ENCODE measurements around the gene XIRP1.

The XIRP1 gene

DNA sequence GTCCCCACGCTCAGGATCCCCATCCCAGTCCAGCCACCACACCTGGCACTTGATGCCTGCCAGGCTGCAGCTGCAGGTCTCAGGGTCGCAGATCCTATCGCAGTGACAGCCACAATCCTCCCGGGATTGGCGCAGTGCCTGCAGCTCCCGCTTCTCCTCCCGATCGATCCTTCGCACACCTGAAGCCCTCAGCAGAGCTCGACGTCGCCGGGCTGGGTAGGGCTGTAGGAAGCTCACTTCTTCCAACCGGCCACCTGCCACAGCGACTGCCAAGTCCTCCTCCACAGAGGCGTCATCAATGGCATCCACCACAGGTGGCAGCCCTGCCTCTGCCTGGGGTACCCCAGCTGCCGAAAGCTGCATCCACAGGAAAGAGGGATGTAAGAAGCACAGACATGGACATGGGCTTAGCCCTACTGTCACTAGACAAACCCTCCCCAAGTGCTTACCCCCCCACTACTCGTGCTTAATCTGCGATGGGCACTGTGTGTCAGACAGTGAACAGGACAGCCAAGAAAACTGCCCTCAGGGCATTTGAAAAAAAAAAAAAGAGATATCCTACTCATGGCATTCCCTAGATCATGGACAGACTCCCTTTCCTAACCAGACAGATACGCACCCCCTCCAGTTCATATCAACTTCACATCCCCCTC lies 48.2 kb downstream of the XIRP1 start:
- DNase-seq (ENCODE audit: low spot score): no peak

DNA sequence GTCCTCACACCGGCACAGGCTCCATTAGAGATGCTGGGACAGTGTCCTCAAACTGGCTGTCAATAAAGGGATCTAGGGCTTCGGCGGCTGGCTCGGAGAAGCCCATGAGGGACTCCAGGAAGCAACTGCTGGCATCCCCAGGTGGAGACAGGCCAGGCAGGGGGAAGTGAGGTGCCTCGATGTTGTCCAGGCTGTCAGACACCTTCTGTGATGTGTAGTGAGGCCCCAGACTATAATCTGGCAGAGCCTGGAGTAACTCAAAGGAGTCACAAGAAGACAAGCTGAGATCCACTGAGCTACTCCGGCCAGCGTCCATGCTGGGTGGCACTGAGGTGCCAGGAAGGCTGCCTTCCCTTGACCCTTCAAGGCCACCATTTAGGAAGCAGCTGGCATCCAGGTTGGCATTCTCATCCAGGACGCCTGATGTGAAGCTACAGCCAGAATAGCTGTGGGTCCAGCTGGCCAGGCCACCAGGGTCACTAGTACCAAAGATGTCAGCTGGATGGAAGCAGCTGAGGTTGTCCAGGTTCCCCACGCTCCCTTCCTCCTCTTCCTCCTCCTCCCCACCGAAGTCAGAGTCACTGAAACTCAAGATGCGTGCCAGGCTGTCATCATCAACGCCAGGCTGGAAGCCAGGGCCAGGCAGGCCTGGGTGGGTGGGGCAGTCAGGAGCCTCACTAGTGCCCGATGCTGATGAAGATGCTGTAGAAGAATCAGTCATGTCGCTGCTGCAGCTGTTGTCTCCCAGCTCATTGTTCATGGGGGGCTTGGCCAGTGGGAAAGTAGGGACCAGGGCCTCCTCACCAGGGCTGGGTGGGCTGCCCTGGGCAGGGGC lies 49.1 kb downstream of the XIRP1 start:
- no peak for DNase-seq (ENCODE audit: low spot score)

DNA sequence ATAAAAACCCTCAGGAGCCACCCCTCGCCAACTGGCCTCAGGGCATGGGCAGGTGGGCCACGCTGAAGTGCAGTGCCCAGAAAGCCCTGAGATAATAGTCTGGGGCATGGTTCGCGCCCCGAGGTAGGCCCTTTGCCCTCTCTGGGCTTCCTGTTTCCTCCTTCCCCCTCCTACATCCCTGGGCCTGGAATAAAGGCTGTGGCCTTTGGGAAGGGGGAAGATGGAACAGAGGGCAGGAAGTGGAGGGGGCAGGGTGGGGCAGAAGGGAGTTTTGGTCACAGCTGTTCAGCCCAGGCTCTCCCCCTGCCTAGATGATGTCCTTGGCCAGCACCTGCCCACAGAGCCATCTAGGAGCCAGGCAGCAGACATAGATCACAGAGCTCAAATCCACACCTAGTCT lies 50.3 kb downstream of the XIRP1 start:
- DNase-seq (ENCODE audit: low spot score): no peak

DNA sequence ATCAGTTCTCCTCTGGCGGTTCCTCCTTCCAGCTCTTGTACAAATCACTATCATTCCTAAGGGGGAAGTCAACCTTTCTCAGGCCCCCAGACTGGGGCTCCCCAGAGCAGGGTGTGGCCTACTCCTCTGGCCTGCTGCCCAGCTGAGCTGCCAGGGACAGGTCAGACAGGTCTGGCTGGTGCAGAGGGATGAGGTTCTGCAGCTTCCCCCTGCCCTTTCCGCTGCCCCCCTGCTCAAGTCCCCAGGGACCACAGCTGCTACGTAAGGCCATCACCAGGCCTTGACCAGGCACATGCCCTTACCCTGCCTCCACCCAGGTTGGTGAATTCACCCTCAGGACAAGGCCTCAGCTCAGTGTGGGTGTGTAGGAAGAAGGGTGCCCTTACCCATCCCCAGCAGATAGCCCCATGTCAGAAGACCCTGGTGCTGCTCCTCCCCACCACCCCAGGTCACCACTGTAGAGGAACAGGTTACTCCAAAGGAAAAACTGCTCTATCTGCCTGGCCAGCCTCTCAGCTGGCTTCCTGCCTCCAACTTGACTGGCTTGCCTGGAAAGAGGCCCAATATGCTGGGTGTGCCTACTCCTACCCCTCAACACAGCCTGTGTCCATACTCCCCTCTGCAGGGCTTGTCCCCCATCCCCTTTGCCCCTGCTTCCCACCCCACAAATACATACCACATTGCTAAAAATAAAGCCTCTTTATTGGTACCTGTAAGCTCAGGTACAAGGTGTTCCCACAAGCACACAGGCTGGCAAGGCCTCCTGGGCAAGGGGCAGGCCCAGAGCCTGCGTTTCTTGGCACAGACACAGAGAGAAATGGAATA lies 51.0 kb downstream of the XIRP1 start:
- no peak for DNase-seq (ENCODE audit: low spot score)

DNA sequence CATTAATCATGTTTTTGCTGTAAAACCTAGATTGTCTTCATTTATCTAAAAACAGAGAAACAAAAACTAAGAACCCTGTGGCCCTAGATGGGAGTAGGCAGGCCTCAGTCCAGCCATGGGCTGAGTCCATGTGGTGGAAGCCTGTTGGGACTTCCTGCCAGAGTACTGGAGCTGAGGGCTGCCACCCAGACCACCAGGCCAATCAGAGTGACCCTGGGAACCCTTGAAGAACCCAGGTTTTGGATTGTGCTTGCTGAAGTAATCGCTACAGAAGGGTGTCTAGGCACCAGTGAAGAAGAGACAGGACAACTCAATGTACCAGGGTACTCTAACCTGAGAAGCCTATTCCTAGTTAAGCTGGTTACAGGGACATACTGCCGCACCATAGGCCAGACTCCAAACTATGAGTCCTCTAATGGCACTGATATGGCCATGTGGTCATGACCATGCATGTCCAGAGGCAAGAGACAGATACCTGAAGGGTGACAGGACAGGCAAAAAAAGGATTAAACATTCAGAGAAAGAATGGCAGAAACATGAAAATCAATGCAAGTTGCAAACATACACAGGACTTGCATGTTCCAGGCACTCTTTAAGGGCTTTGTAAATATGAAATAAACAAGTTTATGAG lies 51.9 kb downstream of the XIRP1 start:
- DNase-seq (ENCODE audit: low spot score): no peak

DNA sequence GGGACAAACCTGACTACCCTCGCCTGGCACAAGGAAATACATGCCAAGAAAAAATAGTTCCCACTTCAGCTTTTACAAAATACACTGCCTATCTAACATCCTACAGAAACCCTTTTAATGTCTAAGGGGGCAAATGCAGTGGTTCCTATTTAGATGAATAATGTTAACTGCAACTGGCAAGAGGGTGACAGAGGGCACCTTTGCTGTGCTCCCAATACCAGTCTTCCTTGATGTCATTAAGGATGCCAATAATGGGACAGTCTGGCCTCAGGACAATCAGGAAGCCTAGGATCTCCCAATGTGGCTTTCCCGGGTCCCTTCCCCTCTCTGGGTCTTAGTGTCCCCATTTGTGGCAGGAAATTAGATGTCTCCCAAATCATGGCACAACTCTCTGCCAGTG lies 53.0 kb downstream of the XIRP1 start:
- no peak for DNase-seq (ENCODE audit: low spot score)

DNA sequence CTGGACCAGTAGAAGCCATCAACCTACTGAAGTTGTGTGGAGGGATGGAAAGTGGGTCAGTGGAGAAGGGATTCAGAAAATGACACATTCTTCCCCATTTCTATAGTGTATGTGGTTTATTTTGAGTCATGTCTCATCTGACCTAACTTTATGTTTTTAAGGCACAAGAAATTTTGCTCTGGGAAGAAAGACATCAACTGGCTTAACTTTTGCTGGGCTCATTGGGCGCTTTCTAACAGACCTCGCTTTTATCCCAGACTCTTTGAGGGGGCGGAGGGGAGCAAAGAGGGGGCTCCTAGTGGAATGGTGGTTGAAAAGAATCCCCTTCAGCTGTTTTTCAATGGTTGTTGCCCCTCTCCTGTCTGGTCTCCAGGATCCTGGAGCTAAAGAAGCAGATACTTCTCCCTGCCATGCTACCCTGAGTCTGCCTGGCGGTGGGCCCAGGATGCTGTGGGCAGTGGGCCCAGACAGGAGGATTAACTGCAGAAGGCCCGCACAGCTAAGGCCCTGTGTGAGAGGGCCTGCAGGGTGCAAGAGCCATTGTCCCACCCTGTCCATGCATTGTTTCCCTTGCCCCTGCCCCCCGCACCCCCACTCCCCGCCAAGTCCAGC lies 53.5 kb downstream of the XIRP1 start:
- DNase-seq (ENCODE audit: low spot score): peak; percentile 55

DNA sequence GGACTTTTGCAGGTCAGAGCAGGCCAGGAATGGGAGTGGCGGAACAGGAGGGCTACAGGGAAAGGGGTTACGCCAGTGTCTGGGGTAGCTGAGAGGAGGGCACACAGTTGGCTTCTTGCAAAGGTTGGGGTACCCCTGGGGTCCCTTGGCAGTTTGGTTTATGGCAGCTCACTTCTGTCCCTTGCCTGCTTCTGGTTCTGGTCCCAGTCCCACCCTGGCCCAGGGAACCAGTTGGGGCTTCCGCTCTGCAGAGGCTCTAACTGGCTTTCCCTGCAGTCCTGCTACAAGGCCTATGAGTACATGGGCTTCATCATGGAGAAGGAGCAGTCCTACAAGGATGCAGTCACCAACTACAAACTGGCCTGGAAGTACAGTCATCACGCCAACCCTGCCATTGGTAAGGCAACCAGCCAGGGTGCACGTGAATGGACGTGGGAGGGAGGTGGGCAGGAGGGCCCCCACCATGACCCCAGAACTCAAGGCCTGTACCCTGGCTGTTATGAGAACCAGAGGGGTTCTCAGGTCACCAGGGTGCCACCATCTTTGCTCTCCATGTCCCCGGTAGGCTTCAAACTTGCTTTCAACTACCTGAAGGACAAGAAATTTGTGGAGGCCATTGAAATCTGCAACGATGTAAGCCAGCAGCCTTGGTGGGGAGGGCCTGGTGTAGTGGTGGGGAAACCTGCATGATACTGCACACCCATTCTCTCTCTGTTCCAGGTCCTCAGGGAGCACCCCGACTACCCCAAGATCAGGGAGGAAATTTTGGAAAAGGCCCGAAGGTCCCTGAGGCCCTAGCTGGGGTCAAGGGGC lies 54.2 kb downstream of the XIRP1 start:
- no peak for DNase-seq (ENCODE audit: low spot score)

DNA sequence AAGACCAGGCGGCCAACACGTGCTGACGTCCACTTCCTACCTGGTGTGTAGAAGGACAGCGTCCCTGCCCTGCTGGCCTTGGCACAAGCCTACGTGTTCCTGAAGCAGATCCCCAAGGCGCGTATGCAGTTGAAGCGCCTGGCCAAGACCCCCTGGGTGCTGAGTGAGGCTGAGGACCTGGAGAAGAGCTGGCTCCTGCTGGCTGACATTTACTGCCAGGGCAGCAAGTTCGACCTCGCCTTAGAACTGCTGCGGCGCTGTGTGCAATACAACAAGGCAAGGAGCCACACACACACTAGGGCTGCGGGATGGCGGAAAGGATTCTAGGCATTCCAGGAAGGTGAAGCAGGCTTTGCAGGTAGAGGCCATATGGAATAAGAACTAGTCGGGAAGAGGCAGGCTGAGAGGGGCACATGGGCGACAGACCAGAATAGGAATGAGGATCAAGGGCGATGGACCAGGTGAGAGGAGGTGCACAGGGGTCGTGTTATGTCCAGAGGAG lies 54.9 kb downstream of the XIRP1 start:
- DNase-seq (ENCODE audit: low spot score): no peak

DNA sequence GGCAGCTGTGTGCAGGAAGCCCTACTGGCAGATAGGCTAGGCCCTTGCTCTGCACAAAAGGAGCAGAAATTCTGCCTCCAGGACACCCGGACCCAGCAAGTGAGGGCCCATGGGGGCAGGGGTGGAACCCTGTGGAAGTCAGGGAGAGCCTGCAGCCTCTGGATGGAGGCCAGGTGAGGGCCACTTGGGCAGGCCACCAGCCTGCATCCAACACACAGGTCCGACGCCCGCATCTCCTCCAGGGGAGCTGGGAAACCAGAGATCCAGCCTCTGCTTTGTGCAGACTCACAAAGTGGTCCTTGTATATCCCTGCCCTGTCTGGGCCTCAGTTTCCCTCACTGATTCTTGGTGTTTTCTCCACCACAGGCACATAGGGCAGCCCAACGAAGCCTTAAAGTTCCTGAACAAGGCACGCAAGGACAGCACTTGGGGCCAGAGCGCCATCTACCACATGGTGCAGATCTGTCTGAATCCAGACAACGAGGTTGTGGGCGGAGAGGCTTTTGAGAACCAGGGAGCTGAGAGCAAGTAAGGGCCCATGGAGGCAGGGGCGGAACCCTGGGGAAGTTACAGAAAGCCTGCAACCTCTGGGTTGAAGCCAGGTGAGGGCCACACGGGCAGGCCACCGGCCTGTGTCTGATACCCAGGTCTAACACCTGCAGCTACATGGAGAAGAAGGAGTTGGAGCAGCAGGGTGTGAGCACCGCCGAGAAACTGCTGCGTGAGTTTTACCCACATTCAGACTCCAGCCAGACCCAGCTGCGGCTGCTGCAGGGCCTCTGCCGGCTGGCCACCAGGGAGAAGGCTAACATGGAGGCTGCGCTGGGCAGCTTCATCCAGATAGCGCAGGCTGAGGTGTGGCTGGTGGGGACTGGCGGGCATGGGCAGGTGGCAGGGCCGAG lies 55.6 kb downstream of the XIRP1 start:
- DNase-seq (ENCODE audit: low spot score): no peak

DNA sequence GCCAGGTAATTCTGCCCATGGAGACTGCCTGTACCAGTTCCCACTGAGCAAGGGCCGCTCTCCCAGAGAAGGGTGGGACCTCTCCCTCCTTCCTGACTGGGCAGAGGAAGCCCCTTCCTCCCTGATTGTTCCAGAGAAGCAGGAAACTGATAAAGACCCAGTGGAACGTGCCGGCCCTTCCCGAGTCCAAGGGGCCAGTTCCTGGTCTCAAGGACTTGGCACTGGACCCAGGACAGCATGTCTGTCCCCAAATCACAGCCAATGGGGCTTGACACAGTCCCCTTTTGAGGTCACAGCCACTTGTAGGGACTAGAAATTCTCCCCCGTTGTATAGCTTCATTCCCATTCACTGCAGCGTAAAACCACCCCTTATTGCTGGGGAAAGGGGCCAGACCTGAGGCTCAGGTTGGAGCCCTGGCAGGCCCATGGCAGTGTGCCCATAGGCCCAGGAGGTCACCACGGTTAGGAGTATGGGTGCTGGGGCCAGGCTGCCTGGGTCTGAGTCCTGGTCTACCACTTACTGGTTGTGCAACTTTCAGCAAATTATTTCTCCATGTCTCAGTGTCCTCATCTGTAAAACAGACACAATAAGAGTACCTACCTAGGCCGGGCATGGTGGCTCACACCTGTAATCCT lies 57.1 kb downstream of the XIRP1 start:
- DNase-seq (ENCODE audit: low spot score): no peak

DNA sequence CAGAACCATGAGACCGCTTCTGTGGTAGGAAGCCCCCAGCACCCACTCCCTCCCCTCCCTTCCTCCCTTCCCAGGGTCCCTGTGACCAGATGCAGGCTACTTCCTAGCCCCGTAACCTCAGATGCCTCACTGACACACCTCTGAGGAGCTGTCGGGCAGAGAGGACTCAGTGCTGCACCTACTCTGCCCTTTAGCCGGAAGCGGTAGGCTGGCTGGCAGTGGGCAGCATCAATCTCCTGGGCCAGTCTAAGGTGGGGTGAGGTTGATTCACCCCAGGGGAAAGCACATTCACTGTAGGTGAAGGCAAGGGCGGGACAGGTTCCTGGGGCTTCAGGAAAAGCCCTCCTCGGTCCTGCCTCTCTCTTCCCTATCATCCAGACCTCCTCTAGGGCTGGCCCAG lies 58.1 kb downstream of the XIRP1 start:
- DNase-seq (ENCODE audit: low spot score): no peak

DNA sequence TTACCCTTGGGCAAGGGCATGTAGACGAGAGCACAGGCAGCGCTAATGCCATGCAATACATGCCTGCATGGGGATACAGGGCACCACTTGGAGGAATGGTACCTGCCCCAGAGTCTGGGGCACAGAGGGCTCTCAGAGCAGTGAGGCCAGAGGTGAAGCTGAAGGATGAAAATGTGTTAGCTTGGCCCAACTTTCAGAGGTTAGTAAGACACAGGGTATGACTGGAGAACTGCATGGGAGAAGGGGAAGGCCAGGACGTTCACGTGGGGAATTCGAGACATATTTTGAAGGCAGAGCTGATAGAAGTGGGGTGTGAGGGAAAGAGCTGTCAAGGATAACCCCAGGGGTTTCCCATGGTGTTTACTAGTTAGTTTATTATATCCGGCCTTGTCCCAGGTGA lies 58.6 kb downstream of the XIRP1 start:
- no peak for DNase-seq (ENCODE audit: low spot score)
